HEK293T (cell line): ENCODE data around the gene ZNF469.

Source experiments
- ARNT ChIP-seq: fragments of 450-650 bp; IDR thresholded peaks from 2 replicates; pipeline ENCODE4 v1.6.1; 2017; ENCODE audit warnings: mild to moderate bottlenecking
- BHLHE40 ChIP-seq: fragments of 450-650 bp; IDR thresholded peaks from 2 replicates; pipeline ENCODE4 v1.6.1; 2016; ENCODE audit warnings: mild to moderate bottlenecking, moderate library complexity, borderline replicate concordance
- CTBP1 ChIP-seq: fragments of 450-650 bp; IDR thresholded peaks from 2 replicates; pipeline ENCODE4 v1.6.1; 2016; ENCODE audit warnings: borderline replicate concordance
- ELF4 ChIP-seq: fragments of 450-650 bp; IDR thresholded peaks from 2 replicates; pipeline ENCODE4 v1.6.1; 2017; ENCODE audit warnings: antibody characterized with exemption
- FOXA1 ChIP-seq: fragments of 450-650 bp; IDR thresholded peaks from 2 replicates; pipeline ENCODE4 v1.6.1; 2016; ENCODE audit warnings: mild to moderate bottlenecking
- FOXK2 ChIP-seq: fragments of 450-650 bp; IDR thresholded peaks from 2 replicates; pipeline ENCODE4 v1.6.1; 2016; ENCODE audit warnings: mild to moderate bottlenecking
- FOXM1 ChIP-seq: fragments of 450-650 bp; IDR thresholded peaks from 2 replicates; pipeline ENCODE4 v1.6.1; 2017; ENCODE audit warnings: mild to moderate bottlenecking, borderline replicate concordance
- HDGF ChIP-seq: fragments of 450-650 bp; IDR thresholded peaks from 2 replicates; pipeline ENCODE4 v1.6.1; 2017; ENCODE audit warnings: antibody characterized with exemption, borderline replicate concordance
- LEF1 ChIP-seq: fragments of 450-650 bp; IDR thresholded peaks from 2 replicates; pipeline ENCODE4 v1.6.1; 2017; ENCODE audit warnings: mild to moderate bottlenecking, borderline replicate concordance
- NFRKB ChIP-seq: fragments of 450-650 bp; IDR thresholded peaks from 2 replicates; pipeline ENCODE4 v1.6.1; 2016; ENCODE audit warnings: mild to moderate bottlenecking, moderate library complexity
- SP1 ChIP-seq: fragments of 450-650 bp; IDR thresholded peaks from 2 replicates; pipeline ENCODE4 v1.6.1; 2017
- SUZ12 ChIP-seq: fragments of 450-650 bp; IDR thresholded peaks from 2 replicates; pipeline ENCODE4 v1.6.1; 2016; ENCODE audit warnings: mild to moderate bottlenecking
- TARDBP ChIP-seq: fragments of 450-650 bp; IDR thresholded peaks from 2 replicates; pipeline ENCODE4 v1.6.1; 2016
- TF ChIP-seq, protein P1 (sequence below): fragments of 450-650 bp; IDR thresholded peaks from 2 replicates; pipeline ENCODE4 v1.6.1; 2016

DNA sequence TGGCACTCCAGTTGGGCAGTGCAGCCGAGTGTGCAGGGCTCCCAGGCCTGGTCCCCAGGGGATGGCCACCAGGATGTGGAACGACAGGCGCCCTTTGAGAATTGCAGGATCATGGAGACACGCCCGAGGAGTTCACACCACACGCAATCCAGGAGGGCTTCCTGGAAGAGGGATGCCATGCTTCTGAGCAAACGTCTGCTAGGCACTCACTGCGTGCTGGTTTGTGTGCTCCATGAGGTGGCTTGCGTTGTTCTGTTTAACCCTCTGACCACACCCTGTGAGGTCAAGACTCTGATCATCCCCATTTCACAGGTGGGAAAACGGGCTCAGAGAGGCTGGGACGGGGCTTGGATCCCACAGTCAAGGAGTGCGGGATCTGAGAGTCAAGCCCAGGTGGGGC lies 37.7 kb downstream of the ZNF469 start:
- TF ChIP-seq ARNT (no peak), HDGF (no peak), FOXK2 (no peak), FOXM1 (no peak), LEF1 (no peak), FOXA1 (no peak), TARDBP (no peak), SP1 (no peak), ELF4 (no peak), NFRKB (no peak), SUZ12 (no peak), BHLHE40 (no peak), CTBP1 (no peak)
- TF ChIP-seq, protein P1, sequence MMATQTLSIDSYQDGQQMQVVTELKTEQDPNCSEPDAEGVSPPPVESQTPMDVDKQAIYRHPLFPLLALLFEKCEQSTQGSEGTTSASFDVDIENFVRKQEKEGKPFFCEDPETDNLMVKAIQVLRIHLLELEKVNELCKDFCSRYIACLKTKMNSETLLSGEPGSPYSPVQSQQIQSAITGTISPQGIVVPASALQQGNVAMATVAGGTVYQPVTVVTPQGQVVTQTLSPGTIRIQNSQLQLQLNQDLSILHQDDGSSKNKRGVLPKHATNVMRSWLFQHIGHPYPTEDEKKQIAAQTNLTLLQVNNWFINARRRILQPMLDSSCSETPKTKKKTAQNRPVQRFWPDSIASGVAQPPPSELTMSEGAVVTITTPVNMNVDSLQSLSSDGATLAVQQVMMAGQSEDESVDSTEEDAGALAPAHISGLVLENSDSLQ = no peak
